ENCODE measurements around the gene USP7.

USP7 gene

GRCh38 chr16:8948831-8949230 lies 14.9 kb downstream of the USP7 start:
- ChIA-PET POLR2A (interaction anchor here (0.8 to 1.3 kb wide), 2 partner anchors 13 to 143 kb away, joined by 3 read pairs; no protein-coding TSS in a partner anchor), CTCF (interaction anchor here (5.6 kb wide), 1 partner anchor 13 kb away, joined by 28 read pairs; no protein-coding TSS in a partner anchor)
- TF ChIP-seq TARDBP (IDR thresholded peaks at IDR 0.05) = no peak
- TF ChIP-seq FOXM1 (IDR thresholded peaks at IDR 0.05; ENCODE audit: borderline replicate concordance) = no peak
- TF ChIP-seq SP1 (IDR thresholded peaks at IDR 0.05) = no peak
- TF ChIP-seq LEF1 (IDR thresholded peaks at IDR 0.05; ENCODE audit: borderline replicate concordance) = no peak
- TF ChIP-seq CTBP1 (IDR thresholded peaks at IDR 0.05; ENCODE audit: borderline replicate concordance) = no peak
- TF ChIP-seq ZNF384 (IDR thresholded peaks at IDR 0.05) = no peak
- TF ChIP-seq PKNOX1 (IDR thresholded peaks at IDR 0.05) = no peak
- DNase-seq (ENCODE audit: extremely low spot score) = no peak

- DNase-seq (ENCODE audit: extremely low spot score) = no peak
- TF ChIP-seq HDGF (IDR thresholded peaks at IDR 0.05; ENCODE audit: borderline replicate concordance) (no peak), TARDBP (IDR thresholded peaks at IDR 0.05) (no peak), ARNT (IDR thresholded peaks at IDR 0.05) (no peak), ZNF384 (IDR thresholded peaks at IDR 0.05) (no peak), FOXM1 (IDR thresholded peaks at IDR 0.05; ENCODE audit: borderline replicate concordance) (no peak), FOXA1 (IDR thresholded peaks at IDR 0.05) (no peak), L3MBTL2 (conservative IDR thresholded peaks at IDR 0.05) (no peak), ELF4 (IDR thresholded peaks at IDR 0.05) (no peak), FOXK2 (IDR thresholded peaks at IDR 0.05) (no peak), LEF1 (IDR thresholded peaks at IDR 0.05; ENCODE audit: borderline replicate concordance) (no peak), PKNOX1 (IDR thresholded peaks at IDR 0.05) (no peak), BHLHE40 (IDR thresholded peaks at IDR 0.05; ENCODE audit: borderline replicate concordance) (no peak), SUZ12 (IDR thresholded peaks at IDR 0.05) (no peak), SP1 (IDR thresholded peaks at IDR 0.05) (no peak), NFRKB (IDR thresholded peaks at IDR 0.05) (no peak), CTBP1 (IDR thresholded peaks at IDR 0.05; ENCODE audit: borderline replicate concordance) (no peak)
- POLR2A ChIA-PET = interaction anchor here (0.8 to 1.3 kb wide), 2 partner anchors 14 to 144 kb away, joined by 3 read pairs; no protein-coding TSS in a partner anchor
- CTCF ChIA-PET = interaction anchor here (0.6 to 5.6 kb wide), 2 partner anchors 12 to 177 kb away, joined by 3 to 28 read pairs; no protein-coding TSS in a partner anchor
Observed at GRCh38 chr16:8948069-8948593, 15.6 kb downstream of the USP7 start.

GRCh38 chr16:8946544-8946943 lies 17.2 kb downstream of the USP7 start:
- no peak for DNase-seq (ENCODE audit: extremely low spot score)
- POLR2A ChIA-PET = no interaction called here
- CTCF ChIA-PET = interaction anchor here (0.8 kb wide), 1 partner anchor 10 kb away, joined by 4 read pairs; no protein-coding TSS in a partner anchor
- TF ChIP-seq TARDBP (IDR thresholded peaks at IDR 0.05) (no peak), ZNF384 (IDR thresholded peaks at IDR 0.05) (no peak), CTBP1 (IDR thresholded peaks at IDR 0.05; ENCODE audit: borderline replicate concordance) (no peak)

GRCh38 chr16:8945626-8946296 lies 17.9 kb downstream of the USP7 start:
- CTCF ChIA-PET = interaction anchor here (0.7 to 1.4 kb wide), 3 partner anchors 9 to 63 kb away, joined by 3 read pairs; no protein-coding TSS in a partner anchor
- no peak for DNase-seq (ENCODE audit: extremely low spot score)
- TF ChIP-seq SUZ12 (IDR thresholded peaks at IDR 0.05) (no peak), L3MBTL2 (conservative IDR thresholded peaks at IDR 0.05) (no peak), FOXK2 (IDR thresholded peaks at IDR 0.05) (no peak), HDGF (IDR thresholded peaks at IDR 0.05; ENCODE audit: borderline replicate concordance) (no peak), BHLHE40 (IDR thresholded peaks at IDR 0.05; ENCODE audit: borderline replicate concordance) (no peak), ZNF384 (IDR thresholded peaks at IDR 0.05) (no peak), TARDBP (IDR thresholded peaks at IDR 0.05) (no peak), FOXM1 (IDR thresholded peaks at IDR 0.05; ENCODE audit: borderline replicate concordance) (no peak), ARNT (IDR thresholded peaks at IDR 0.05) (no peak), SP1 (IDR thresholded peaks at IDR 0.05) (no peak), PKNOX1 (IDR thresholded peaks at IDR 0.05) (no peak), LEF1 (IDR thresholded peaks at IDR 0.05; ENCODE audit: borderline replicate concordance) (no peak), FOXA1 (IDR thresholded peaks at IDR 0.05) (no peak), ELF4 (IDR thresholded peaks at IDR 0.05) (no peak), NFRKB (IDR thresholded peaks at IDR 0.05) (no peak), CTBP1 (IDR thresholded peaks at IDR 0.05; ENCODE audit: borderline replicate concordance) (no peak)
- POLR2A ChIA-PET = no interaction called here

- DNase-seq (ENCODE audit: extremely low spot score) = no peak
- CTCF ChIA-PET = no interaction called here
- TF ChIP-seq SP1 (IDR thresholded peaks at IDR 0.05) (no peak), NFRKB (IDR thresholded peaks at IDR 0.05) (no peak), FOXA1 (IDR thresholded peaks at IDR 0.05) (no peak), SUZ12 (IDR thresholded peaks at IDR 0.05) (no peak), L3MBTL2 (conservative IDR thresholded peaks at IDR 0.05) (no peak), HDGF (IDR thresholded peaks at IDR 0.05; ENCODE audit: borderline replicate concordance) (no peak), CTBP1 (IDR thresholded peaks at IDR 0.05; ENCODE audit: borderline replicate concordance) (no peak), ARNT (IDR thresholded peaks at IDR 0.05) (no peak), ZNF384 (IDR thresholded peaks at IDR 0.05) (no peak), PKNOX1 (IDR thresholded peaks at IDR 0.05) (no peak), LEF1 (IDR thresholded peaks at IDR 0.05; ENCODE audit: borderline replicate concordance) (no peak), TARDBP (IDR thresholded peaks at IDR 0.05) (no peak), FOXK2 (IDR thresholded peaks at IDR 0.05) (no peak)
- POLR2A ChIA-PET = no interaction called here
Observed at GRCh38 chr16:8943966-8944759, 19.5 kb downstream of the USP7 start.

All from HEK293T (cell line).